ENCODE measurements around the gene CDH7. TPM values are rescaled to one million over a fixed set of nuclear protein-coding genes. Genes with fewer than 3 reads are reported as not detected.

CDH7 gene
- total RNA-seq, 2 experiments from 2014 or later: not detected

DNA sequence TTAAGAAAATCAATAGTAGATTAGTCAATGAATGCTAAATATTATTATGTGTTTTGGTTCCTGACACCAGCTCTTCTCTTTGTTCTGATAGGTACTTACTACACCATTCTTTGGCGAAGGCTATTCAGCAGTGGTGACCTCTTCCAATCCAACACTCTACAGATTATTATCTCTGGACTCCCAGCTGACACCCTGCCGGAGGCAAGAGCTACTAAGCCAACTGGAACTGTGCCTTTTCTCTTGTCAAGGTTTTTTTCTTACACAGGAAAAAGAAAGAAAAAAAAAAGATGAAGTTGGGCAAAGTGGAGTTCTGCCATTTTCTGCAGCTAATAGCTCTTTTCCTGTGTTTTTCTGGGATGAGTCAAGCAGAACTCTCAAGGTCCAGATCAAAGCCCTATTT lies 11.7 kb downstream of the CDH7 start:
- H3K36me3 ChIP-seq (ENCODE audit: insufficient read depth, low read length): no peaks in the 10 kb centered on the region
- no peak overlapping the region for H3K27ac Mint-ChIP-seq
- no peak overlapping the region for H3K27ac ChIP-seq (ENCODE audit: low read depth in 1 of 2, low read length in 2 of 2)
- no peaks in the 10 kb centered on the region for H3K9me3 ChIP-seq (ENCODE audit: control insufficient read depth in 1 of 2, insufficient read depth in 1 of 2, low read length in 2 of 2)
- H3K4me3 Mint-ChIP-seq: no peak overlapping the region
- TF ChIP-seq CTCF (IDR thresholded peaks at IDR 0.05): no peak
- DNase-seq (no peak), ATAC-seq (ENCODE audit: poor library complexity) (no peak)
- H3K4me3 ChIP-seq (ENCODE audit: low read length): no peak overlapping the region
- no peaks in the 10 kb centered on the region for H3K4me1 Mint-ChIP-seq (ENCODE audit: low read depth)
- CTCF ChIA-PET: no interaction called here
- intact Hi-C loops (cut with DNase I, micrococcal nuclease): no loop called here
- peaks cover 5% of the 10 kb centered on the region for H3K9me3 Mint-ChIP-seq
- no peaks in the 10 kb centered on the region for H3K27me3 Mint-ChIP-seq
- POLR2A ChIA-PET: no interaction called here
- H3K4me1 ChIP-seq (ENCODE audit: insufficient read depth, low read length): no peaks in the 10 kb centered on the region
- H3K36me3 Mint-ChIP-seq (ENCODE audit: low read depth): no peaks in the 10 kb centered on the region
- no peaks in the 10 kb centered on the region for H3K27me3 ChIP-seq (ENCODE audit: control insufficient read depth in 1 of 2, insufficient read depth in 2 of 2, low read length in 2 of 2)

- intact Hi-C loops (cut with DNase I, micrococcal nuclease): no loop called here
These were observed 16.6 kb downstream of the CDH7 start for GRCh38 chr18:65767406-65767805.

GRCh38 chr18:65768120-65768778 lies 17.4 kb downstream of the CDH7 start:
- Histone ChIP-seq H3K27me3 (ENCODE audit: control insufficient read depth in 1 of 2, insufficient read depth in 2 of 2, low read length in 2 of 2) (no peaks in the 10 kb centered on the region), H3K4me3 (ENCODE audit: low read length) (no peak overlapping the region), H3K9me3 (ENCODE audit: control insufficient read depth in 1 of 2, insufficient read depth in 1 of 2, low read length in 2 of 2) (no peaks in the 10 kb centered on the region), H3K27ac (ENCODE audit: low read depth in 1 of 2, low read length in 2 of 2) (no peak overlapping the region), H3K4me1 (ENCODE audit: insufficient read depth, low read length) (no peaks in the 10 kb centered on the region), H3K36me3 (ENCODE audit: insufficient read depth, low read length) (no peaks in the 10 kb centered on the region)
- Mint-ChIP-seq H3K4me1 (ENCODE audit: low read depth) (no peaks in the 10 kb centered on the region), H3K27me3 (no peaks in the 10 kb centered on the region), H3K4me3 (no peak overlapping the region), H3K9me3 (peaks cover 2% of the 10 kb centered on the region), H3K27ac (no peak overlapping the region), H3K36me3 (ENCODE audit: low read depth) (no peaks in the 10 kb centered on the region)
- no peak for ATAC-seq (ENCODE audit: poor library complexity)
- intact Hi-C loops (cut with DNase I, micrococcal nuclease): no loop called here
- ChIA-PET CTCF (no interaction called here), POLR2A (no interaction called here)
- DNase-seq: no peak
- TF ChIP-seq CTCF (IDR thresholded peaks at IDR 0.05): no peak

More at GRCh38 chr18:65767406-65767805, 16.6 kb downstream of the CDH7 start:
- Mint-ChIP-seq H3K36me3 (ENCODE audit: low read depth) (no peaks in the 10 kb centered on the region), H3K27ac (no peak overlapping the region), H3K4me1 (ENCODE audit: low read depth) (no peaks in the 10 kb centered on the region), H3K27me3 (no peaks in the 10 kb centered on the region), H3K9me3 (peaks cover 2% of the 10 kb centered on the region), H3K4me3 (no peak overlapping the region)
- no peak for TF ChIP-seq CTCF (IDR thresholded peaks at IDR 0.05)
- ChIA-PET CTCF (interaction anchor here (0.6 kb wide), 1 partner anchor 1191 kb away, joined by 3 read pairs; no protein-coding TSS in a partner anchor), POLR2A (no interaction called here)
- no peak for DNase-seq
- H3K4me3 ChIP-seq (ENCODE audit: low read length): no peak overlapping the region
- H3K9me3 ChIP-seq (ENCODE audit: control insufficient read depth in 1 of 2, insufficient read depth in 1 of 2, low read length in 2 of 2): no peaks in the 10 kb centered on the region
- no peaks in the 10 kb centered on the region for H3K27me3 ChIP-seq (ENCODE audit: control insufficient read depth in 1 of 2, insufficient read depth in 2 of 2, low read length in 2 of 2)
- ATAC-seq (ENCODE audit: poor library complexity): no peak
- H3K36me3 ChIP-seq (ENCODE audit: insufficient read depth, low read length): no peaks in the 10 kb centered on the region
- H3K27ac ChIP-seq (ENCODE audit: low read depth in 1 of 2, low read length in 2 of 2): no peak overlapping the region
- H3K4me1 ChIP-seq (ENCODE audit: insufficient read depth, low read length): no peaks in the 10 kb centered on the region
